Heart left ventricle (tissue), 13 donors: ENCODE measurements around the gene ZFP92.

ENCODE experiments used
- POLR2A ChIP-seq, 2 donors: fragments of 450-650 bp; IDR thresholded peaks; one replicate each; pipeline ENCODE4 v1.6.1; 2017; ENCODE audit warnings: antibody characterized with exemption in 2 of 2, mild to moderate bottlenecking in 2 of 2, moderate library complexity in 2 of 2
- TF ChIP-seq, protein P1 (sequence below), 12 donors: fragments of 200-600 bp; sonication (generic) in 4 of 12; IDR thresholded peaks; one replicate each; pipeline versions ENCODE4 v1.5.0 to v1.8.0; 2018 to 2022; ENCODE audit warnings: antibody characterized with exemption in 12 of 12, mild to moderate bottlenecking in 5 of 12
- donor health status: ischemic (EF 13 %, LVEDD 7.1; RV severe dilation, severe dysfunction).
- donor health status: DM: no; HTN: yes; CAD: no.
- donor health status: DM: no; HTN: no; CAD: no.
- donor health status: ischemic (EF 25% LVEDD 6.9; RV normal size, moderate dysfunction).
- donor health status: ischemic (EF 25% LVEDD 5.7; RV mildly dilated, moderate dysfunction).
- donor health status: ischemic (EF 35%, LVEDD 5.7; RV mildly dilated, moderate dysfunction).
- donor health status: nonischemic (EF 11% LVEDD 7.7; RV severe dilation, severe dysfunction).
- donor health status: DM: yes; HTN: yes; CAD: no.
- donor health status: PGD.
- donor health status: ischemic (EF 29% LVEDD 5.4; RV normal size, mild dysfunction).
- donor health status: nonischemic (EF 23%, LVEDD 6.1; RV moderate dilation, normal function).

DNA sequence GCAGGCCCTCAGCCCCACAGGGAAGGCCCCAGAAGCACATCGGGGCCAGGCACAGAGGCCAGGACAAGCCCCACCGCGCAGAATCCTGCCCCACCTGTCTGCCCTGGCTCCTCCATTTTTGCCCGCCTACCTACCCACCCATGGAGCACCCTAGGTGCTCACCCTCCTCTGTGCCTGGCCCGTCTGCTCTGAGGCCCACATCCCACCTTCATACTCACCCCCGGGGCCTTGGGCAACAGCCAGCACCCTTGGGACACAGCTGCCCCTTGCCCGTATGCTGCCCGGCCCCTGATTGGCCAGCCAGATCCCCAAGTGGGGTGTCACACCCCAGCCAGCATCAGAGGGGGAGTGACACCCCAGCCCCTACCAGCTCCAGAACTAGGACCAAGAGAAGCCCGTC lies 45.4 kb downstream of the ZFP92 start:
- TF ChIP-seq, protein P1, sequence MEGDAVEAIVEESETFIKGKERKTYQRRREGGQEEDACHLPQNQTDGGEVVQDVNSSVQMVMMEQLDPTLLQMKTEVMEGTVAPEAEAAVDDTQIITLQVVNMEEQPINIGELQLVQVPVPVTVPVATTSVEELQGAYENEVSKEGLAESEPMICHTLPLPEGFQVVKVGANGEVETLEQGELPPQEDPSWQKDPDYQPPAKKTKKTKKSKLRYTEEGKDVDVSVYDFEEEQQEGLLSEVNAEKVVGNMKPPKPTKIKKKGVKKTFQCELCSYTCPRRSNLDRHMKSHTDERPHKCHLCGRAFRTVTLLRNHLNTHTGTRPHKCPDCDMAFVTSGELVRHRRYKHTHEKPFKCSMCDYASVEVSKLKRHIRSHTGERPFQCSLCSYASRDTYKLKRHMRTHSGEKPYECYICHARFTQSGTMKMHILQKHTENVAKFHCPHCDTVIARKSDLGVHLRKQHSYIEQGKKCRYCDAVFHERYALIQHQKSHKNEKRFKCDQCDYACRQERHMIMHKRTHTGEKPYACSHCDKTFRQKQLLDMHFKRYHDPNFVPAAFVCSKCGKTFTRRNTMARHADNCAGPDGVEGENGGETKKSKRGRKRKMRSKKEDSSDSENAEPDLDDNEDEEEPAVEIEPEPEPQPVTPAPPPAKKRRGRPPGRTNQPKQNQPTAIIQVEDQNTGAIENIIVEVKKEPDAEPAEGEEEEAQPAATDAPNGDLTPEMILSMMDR (IDR thresholded peaks at IDR 0.05) = no peak
- TF ChIP-seq POLR2A (IDR thresholded peaks at IDR 0.05) = no peak
